Panc1 (cell line): Measurements from ENCODE around the gene BMAL1. TPM values are rescaled to one million over a fixed set of nuclear protein-coding genes. Genes with fewer than 3 reads are reported as not detected.

Source experiments
- ATAC-seq: fragments of 200-7000 bp; cut with Tn5 transposase; 2 replicates; pipeline ENCODE4 v1.9.1; 2020; ENCODE audit warnings: mild to moderate bottlenecking, moderate library complexity
- BruUV-seq: library from RNA; stranded (reverse); fragments of 400-500 nt; replicated peaks from 2 replicates; lab custom pipeline; 2021; lab: Mats Ljungman, UMichigan
- CTCF ChIA-PET: fragments of 300-600 bp; sonication (Branson Sonifier 250); formaldehyde crosslinking; loops from one replicate; lab custom pipeline; 2022; ENCODE audit warnings: antibody characterized with exemption; lab: Charles Lee
- POLR2A ChIA-PET: fragments of 300-600 bp; sonication (Branson Sonifier 250); formaldehyde crosslinking; loops from one replicate; lab custom pipeline; 2022; ENCODE audit warnings: antibody characterized with exemption; lab: Charles Lee
- DNase-seq: peaks from one replicate; pipeline ENCODE4 v3.0.0-alpha.2; 2010; ENCODE audit warnings: low read depth, low spot score
- H3K27ac ChIP-seq: 2 replicates; pipeline ENCODE4 v1.5.1; 2011; ENCODE audit warnings: mild to moderate bottlenecking, low read length, inconsistent platforms
- H3K27me3 ChIP-seq: fragments of 200-500 bp; sonication (Bioruptor generic); 2 replicates; pipeline ENCODE4 v1.6.0; 2014; ENCODE audit warnings: low read length, inconsistent platforms; ENCODE audit not compliant: control insufficient read depth, insufficient read depth
- H3K36me3 ChIP-seq: fragments of 200-500 bp; sonication (Bioruptor generic); 2 replicates; pipeline ENCODE4 v1.5.1; 2014; ENCODE audit warnings: inconsistent platforms, mild to moderate bottlenecking, low read length, moderate library complexity; ENCODE audit not compliant: control insufficient read depth, insufficient read depth
- H3K4me1 ChIP-seq: 2 replicates; pipeline ENCODE4 v1.5.1; 2011; ENCODE audit warnings: inconsistent platforms, mild to moderate bottlenecking, low read length, moderate library complexity; ENCODE audit not compliant: control insufficient read depth, insufficient read depth
- H3K4me3 ChIP-seq, 2 experiments: 2 replicates each; pipeline ENCODE4 v1.5.1; 2011 to 2012; ENCODE audit warnings: low read depth in 2 of 2, low read length in 2 of 2, mild to moderate bottlenecking in 2 of 2, inconsistent platforms in 1 of 2, moderate library complexity in 1 of 2
- H3K9me3 ChIP-seq: fragments of 200-500 bp; sonication (Bioruptor generic); 2 replicates; pipeline ENCODE4 v1.5.1; 2014; ENCODE audit warnings: low read depth, mild to moderate bottlenecking, inconsistent platforms, low read length, moderate library complexity; ENCODE audit not compliant: control insufficient read depth, insufficient read depth
- POLR2AphosphoS5 ChIP-seq: IDR thresholded peaks from 2 replicates; pipeline ENCODE4 v1.6.1; 2012; ENCODE audit warnings: mild to moderate bottlenecking, low read depth, low read length, moderate library complexity
- REST ChIP-seq, 2 experiments: IDR thresholded peaks; 2 replicates each; pipeline ENCODE4 v1.6.1; 2011 to 2012; ENCODE audit warnings: low read depth in 2 of 2, control low read depth in 1 of 2, low read length in 1 of 2, mild to moderate bottlenecking in 1 of 2, moderate library complexity in 1 of 2; ENCODE audit not compliant: insufficient read depth in 1 of 2
- SIN3A ChIP-seq: IDR thresholded peaks from 2 replicates; pipeline ENCODE4 v1.6.1; 2012; ENCODE audit warnings: low read depth, mild to moderate bottlenecking, low read length, moderate library complexity, borderline replicate concordance; ENCODE audit not compliant: insufficient read depth
- TCF7L2 ChIP-seq: IDR thresholded peaks from 2 replicates; pipeline ENCODE4 v1.6.1; 2011; ENCODE audit warnings: mild to moderate bottlenecking, low read depth, low read length, inconsistent platforms
- in situ Hi-C: cut with HindIII; loops from 2 replicates; pipeline ENCODE4 v1.10.0; 2016; ENCODE audit warnings: low sequenced_read_pairs, low pct_unique_long_range_greater_than_20kb
- intact Hi-C: fragments of 100-400 bp; cut with micrococcal nuclease; formaldehyde crosslinking; loops from one replicate; pipeline ENCODE4 v1.10.0; 2022; ENCODE audit not compliant: unreplicated experiment
- total RNA-seq: library from RNA; stranded (reverse); gene quantifications from one replicate; pipeline ENCODE4 v1.2.1, GENCODE V29; 2021; ENCODE audit not compliant: unreplicated experiment
- TF ChIP-seq, protein P1 (sequence below): fragments of 450-650 bp; IDR thresholded peaks from 2 replicates; pipeline ENCODE4 v1.5.1; 2017; ENCODE audit warnings: mild to moderate bottlenecking

BMAL1 gene
- total RNA-seq, 1 experiment from 2014 or later: 9.3 TPM

GRCh38 chr11:13423372-13423771 lies 145.8 kb downstream of the BMAL1 start:
- CTCF ChIA-PET: no interaction called here
- no peak for TF ChIP-seq REST (IDR thresholded peaks at IDR 0.05; ENCODE audit: insufficient read depth in 1 of 2, low read depth in 2 of 2, low read length in 1 of 2)
- no peak for TF ChIP-seq TCF7L2
- TF ChIP-seq, protein P1, sequence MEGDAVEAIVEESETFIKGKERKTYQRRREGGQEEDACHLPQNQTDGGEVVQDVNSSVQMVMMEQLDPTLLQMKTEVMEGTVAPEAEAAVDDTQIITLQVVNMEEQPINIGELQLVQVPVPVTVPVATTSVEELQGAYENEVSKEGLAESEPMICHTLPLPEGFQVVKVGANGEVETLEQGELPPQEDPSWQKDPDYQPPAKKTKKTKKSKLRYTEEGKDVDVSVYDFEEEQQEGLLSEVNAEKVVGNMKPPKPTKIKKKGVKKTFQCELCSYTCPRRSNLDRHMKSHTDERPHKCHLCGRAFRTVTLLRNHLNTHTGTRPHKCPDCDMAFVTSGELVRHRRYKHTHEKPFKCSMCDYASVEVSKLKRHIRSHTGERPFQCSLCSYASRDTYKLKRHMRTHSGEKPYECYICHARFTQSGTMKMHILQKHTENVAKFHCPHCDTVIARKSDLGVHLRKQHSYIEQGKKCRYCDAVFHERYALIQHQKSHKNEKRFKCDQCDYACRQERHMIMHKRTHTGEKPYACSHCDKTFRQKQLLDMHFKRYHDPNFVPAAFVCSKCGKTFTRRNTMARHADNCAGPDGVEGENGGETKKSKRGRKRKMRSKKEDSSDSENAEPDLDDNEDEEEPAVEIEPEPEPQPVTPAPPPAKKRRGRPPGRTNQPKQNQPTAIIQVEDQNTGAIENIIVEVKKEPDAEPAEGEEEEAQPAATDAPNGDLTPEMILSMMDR: no peak
- TF ChIP-seq POLR2AphosphoS5: no peak
- no peak for TF ChIP-seq SIN3A
- ATAC-seq: no peak
- H3K27me3 ChIP-seq: no peaks in the 10 kb centered on the region
- POLR2A ChIA-PET: no interaction called here
- H3K9me3 ChIP-seq: peaks cover 12% of the 10 kb centered on the region; the same call in 1 of the 2 replicates
- no peaks in the 10 kb centered on the region for H3K4me1 ChIP-seq
- intact Hi-C loops: no loop called here
- in situ Hi-C loops: no loop called here
- BruUV-seq: no TSS peak
- no peak overlapping the region for H3K4me3 ChIP-seq
- H3K36me3 ChIP-seq: no peaks in the 10 kb centered on the region
- H3K27ac ChIP-seq: no peak overlapping the region
- DNase-seq: no peak

- Histone ChIP-seq H3K27ac (no peak overlapping the region), H3K9me3 (peaks cover 20% of the 10 kb centered on the region; the same call in 1 of the 2 replicates), H3K36me3 (no peaks in the 10 kb centered on the region), H3K27me3 (no peaks in the 10 kb centered on the region), H3K4me3 (no peak overlapping the region), H3K4me1 (no peaks in the 10 kb centered on the region)
- TF ChIP-seq, protein P1: no peak
- TF ChIP-seq POLR2AphosphoS5 (no peak), TCF7L2 (no peak), SIN3A (no peak), REST (IDR thresholded peaks at IDR 0.05; ENCODE audit: insufficient read depth in 1 of 2, low read depth in 2 of 2, low read length in 1 of 2) (no peak)
- intact Hi-C loops (no loop called here), in situ Hi-C loops (no loop called here)
- DNase-seq (no peak), ATAC-seq (no peak)
- ChIA-PET CTCF (no interaction called here), POLR2A (no interaction called here)
- BruUV-seq: no TSS peak
These were observed 149.8 kb downstream of the BMAL1 start for GRCh38 chr11:13427440-13427839.
